H9 (cell line): Measurements from ENCODE around the gene KRTAP9-6. TPM values are rescaled to one million over a fixed set of nuclear protein-coding genes. Genes with fewer than 3 reads are reported as not detected.
"Not testable (repeated sequence)": the region's sequence is repeated elsewhere in the genome, so short reads cannot be mapped to it uniquely, and the experiment has no call there.

ENCODE experiments used
- DNase-seq: peaks from one replicate; pipeline ENCODE4 v3.0.0-alpha.2; 2017
- H2AFZ ChIP-seq: one replicate; pipeline ENCODE4 v1.6.1; 2013; ENCODE audit warnings: mild to moderate bottlenecking, low read length, control low read depth, moderate library complexity
- H2AK5ac ChIP-seq: 2 replicates; pipeline ENCODE4 v1.6.1; 2013; ENCODE audit warnings: low read length, control low read depth, mixed read lengths; ENCODE audit not compliant: insufficient read length
- H2BK120ac ChIP-seq: one replicate; pipeline ENCODE4 v1.6.1; 2013; ENCODE audit warnings: low read depth, mild to moderate bottlenecking, low read length, control low read depth, inconsistent platforms; ENCODE audit not compliant: poor library complexity, severe bottlenecking
- H2BK12ac ChIP-seq: 2 replicates; pipeline ENCODE4 v1.6.1; 2013; ENCODE audit warnings: low read length, control low read depth, mixed read lengths, low read depth; ENCODE audit not compliant: insufficient read length
- H2BK15ac ChIP-seq: 2 replicates; pipeline ENCODE4 v1.6.1; 2013; ENCODE audit warnings: low read depth, low read length, control low read depth
- H2BK20ac ChIP-seq: one replicate; pipeline ENCODE4 v1.6.1; 2013; ENCODE audit warnings: low read depth, mild to moderate bottlenecking, low read length, control low read depth, inconsistent platforms; ENCODE audit not compliant: poor library complexity, severe bottlenecking
- H2BK5ac ChIP-seq: 2 replicates; pipeline ENCODE4 v1.6.1; 2013; ENCODE audit warnings: low read length, control low read depth, mixed read lengths; ENCODE audit not compliant: insufficient read length
- H3K14ac ChIP-seq: 2 replicates; pipeline ENCODE4 v1.6.1; 2013; ENCODE audit warnings: low read length, control low read depth; ENCODE audit not compliant: insufficient read depth
- H3K18ac ChIP-seq: 2 replicates; pipeline ENCODE4 v1.6.1; 2013; ENCODE audit warnings: low read depth, mild to moderate bottlenecking, mixed read lengths, low read length, control low read depth; ENCODE audit not compliant: insufficient read length
- H3K23ac ChIP-seq: 2 replicates; pipeline ENCODE4 v1.6.1; 2013; ENCODE audit warnings: low read length, control low read depth, mixed read lengths, low read depth; ENCODE audit not compliant: insufficient read length
- H3K23me2 ChIP-seq: 2 replicates; pipeline ENCODE4 v1.6.1; 2013; ENCODE audit warnings: low read depth, mild to moderate bottlenecking, mixed read lengths, low read length, control low read depth; ENCODE audit not compliant: insufficient read length, poor library complexity, severe bottlenecking
- H3K27ac ChIP-seq: 2 replicates; pipeline ENCODE4 v1.5.1; 2013; ENCODE audit warnings: low read length, control low read depth, mixed read lengths, low read depth; ENCODE audit not compliant: insufficient read length
- H3K27me3 ChIP-seq: 2 replicates; pipeline ENCODE4 v1.6.1; 2013; ENCODE audit warnings: low read length, control low read depth, inconsistent platforms; ENCODE audit not compliant: insufficient read depth
- H3K4ac ChIP-seq: 2 replicates; pipeline ENCODE4 v1.6.1; 2013; ENCODE audit warnings: low read depth, mild to moderate bottlenecking, control low read depth, inconsistent platforms, low read length, moderate library complexity
- H3K4me1 ChIP-seq: 2 replicates; pipeline ENCODE4 v1.6.1; 2013; ENCODE audit warnings: low read length, control low read depth, inconsistent platforms; ENCODE audit not compliant: insufficient read depth
- H3K4me2 ChIP-seq: 2 replicates; pipeline ENCODE4 v1.6.1; 2013; ENCODE audit warnings: low read length, control low read depth, mixed read lengths; ENCODE audit not compliant: insufficient read length, insufficient read depth
- H3K56ac ChIP-seq: 2 replicates; pipeline ENCODE4 v1.6.1; 2013; ENCODE audit warnings: low read depth, mild to moderate bottlenecking, mixed read lengths, low read length, control low read depth; ENCODE audit not compliant: insufficient read length
- H3K79me1 ChIP-seq: 2 replicates; pipeline ENCODE4 v1.6.1; 2013; ENCODE audit warnings: low read depth, mild to moderate bottlenecking, moderate library complexity, low read length, control low read depth, inconsistent platforms; ENCODE audit not compliant: insufficient read depth, poor library complexity, severe bottlenecking
- H3K79me2 ChIP-seq: 2 replicates; pipeline ENCODE4 v1.6.1; 2013; ENCODE audit warnings: low read length, control low read depth, inconsistent platforms; ENCODE audit not compliant: insufficient read depth
- H3K9ac ChIP-seq: 2 replicates; pipeline ENCODE4 v1.6.1; 2013; ENCODE audit warnings: low read length, control low read depth, mixed read lengths; ENCODE audit not compliant: insufficient read length; ENCODE audit errors: extremely low read depth
- H3K9me3 ChIP-seq: one replicate; pipeline ENCODE4 v1.6.1; 2013; ENCODE audit warnings: low read depth, low read length, inconsistent platforms; ENCODE audit not compliant: control insufficient read depth
- H3T11ph ChIP-seq: one replicate; pipeline ENCODE4 v1.6.1; 2013; ENCODE audit warnings: mild to moderate bottlenecking, low read length, control low read depth, inconsistent platforms
- H4K20me1 ChIP-seq: one replicate; pipeline ENCODE4 v1.6.1; 2013; ENCODE audit not compliant: control insufficient read depth, insufficient read length, insufficient read depth
- H4K5ac ChIP-seq: 2 replicates; pipeline ENCODE4 v1.6.1; 2013; ENCODE audit warnings: low read depth, mild to moderate bottlenecking, mixed read lengths, low read length, control low read depth; ENCODE audit not compliant: insufficient read length
- H4K8ac ChIP-seq: replicated peaks from 2 replicates; pipeline ENCODE4 v1.6.1; 2013; ENCODE audit warnings: low read length, control low read depth, mixed read lengths, low read depth; ENCODE audit not compliant: insufficient read length
- H4K91ac ChIP-seq: 2 replicates; pipeline ENCODE4 v1.6.1; 2013; ENCODE audit warnings: low read depth, mild to moderate bottlenecking, moderate library complexity, mixed read lengths, low read length, control low read depth; ENCODE audit not compliant: insufficient read length
- H3K27ac Mint-ChIP-seq, 3 experiments: 2 replicates in 2 of 3; 3 replicates in 1 of 3; pipeline ENCODE4 v1.8.0; 2020 to 2021; ENCODE audit warnings: mixed read lengths in 3 of 3, mild to moderate bottlenecking in 1 of 3, moderate library complexity in 1 of 3
- H3K27me3 Mint-ChIP-seq: 2 replicates; pipeline ENCODE4 v1.8.0; 2021; ENCODE audit warnings: low read depth, mild to moderate bottlenecking, moderate library complexity, mixed read lengths
- H3K36me3 Mint-ChIP-seq, 3 experiments: 2 replicates in 2 of 3; 3 replicates in 1 of 3; pipeline ENCODE4 v1.8.0; 2020 to 2021; ENCODE audit warnings: low read depth in 3 of 3, mixed read lengths in 3 of 3; ENCODE audit not compliant: insufficient read depth in 1 of 3
- H3K4me1 Mint-ChIP-seq, 2 experiments: 2 replicates each; pipeline ENCODE4 v1.8.0; 2020; ENCODE audit warnings: mixed read lengths in 2 of 2
- H3K4me3 Mint-ChIP-seq, 2 experiments: 2 replicates in 1 of 2; 3 replicates in 1 of 2; pipeline ENCODE4 v1.8.0; 2020 to 2021; ENCODE audit warnings: mild to moderate bottlenecking in 2 of 2, mixed read lengths in 2 of 2, moderate library complexity in 1 of 2
- H3K9me3 Mint-ChIP-seq, 2 experiments: 2 replicates in 1 of 2; 3 replicates in 1 of 2; pipeline ENCODE4 v1.8.0; 2020; ENCODE audit warnings: mild to moderate bottlenecking in 2 of 2, mixed read lengths in 2 of 2, moderate library complexity in 1 of 2
- WGBS: extraction: QIAGEN DNeasy Blood & Tissue Kit; methylation state at CpG from one replicate; pipeline ENCODE4 v1.1.7; 2013; ENCODE audit warnings: missing lambda C conversion rate, low lambda C conversion rate, mixed read lengths; ENCODE audit not compliant: insufficient read length; ENCODE audit errors: extremely low coverage; 5-methylcytosine and 5-hydroxymethylcytosine counted together
- total RNA-seq: library from RNA; stranded (reverse); gene quantifications from 2 replicates; pipeline ENCODE4 v1.2.1, GENCODE V29; 2021
- TF ChIP-seq, protein P1 (sequence below): fragments of 200-600 bp; sonication (generic); conservative IDR thresholded peaks from 3 replicates; pipeline ENCODE4 v1.8.0; 2021; ENCODE audit warnings: antibody characterized with exemption, mild to moderate bottlenecking

KRTAP9-6 gene
- total RNA-seq, 1 experiment from 2014 or later = not detected

GRCh38 chr17:41267711-41268110 is 2.5 kb downstream of the KRTAP9-6 start:
- no peaks in the 10 kb centered on the region for H3K9me3 ChIP-seq
- H4K5ac ChIP-seq = no peak overlapping the region
- no peaks in the 10 kb centered on the region for H3K4me1 ChIP-seq
- no peak overlapping the region for H4K91ac ChIP-seq
- H3K79me1 ChIP-seq = no peaks in the 10 kb centered on the region
- H3T11ph ChIP-seq = no peak overlapping the region
- no peak overlapping the region for H2BK20ac ChIP-seq
- H3K4ac ChIP-seq = no peak overlapping the region
- H2BK12ac ChIP-seq = no peak overlapping the region
- H4K20me1 ChIP-seq = no peaks in the 10 kb centered on the region
- H3K4me3 Mint-ChIP-seq = no peak overlapping the region
- H3K79me2 ChIP-seq = no peaks in the 10 kb centered on the region
- TF ChIP-seq, protein P1, sequence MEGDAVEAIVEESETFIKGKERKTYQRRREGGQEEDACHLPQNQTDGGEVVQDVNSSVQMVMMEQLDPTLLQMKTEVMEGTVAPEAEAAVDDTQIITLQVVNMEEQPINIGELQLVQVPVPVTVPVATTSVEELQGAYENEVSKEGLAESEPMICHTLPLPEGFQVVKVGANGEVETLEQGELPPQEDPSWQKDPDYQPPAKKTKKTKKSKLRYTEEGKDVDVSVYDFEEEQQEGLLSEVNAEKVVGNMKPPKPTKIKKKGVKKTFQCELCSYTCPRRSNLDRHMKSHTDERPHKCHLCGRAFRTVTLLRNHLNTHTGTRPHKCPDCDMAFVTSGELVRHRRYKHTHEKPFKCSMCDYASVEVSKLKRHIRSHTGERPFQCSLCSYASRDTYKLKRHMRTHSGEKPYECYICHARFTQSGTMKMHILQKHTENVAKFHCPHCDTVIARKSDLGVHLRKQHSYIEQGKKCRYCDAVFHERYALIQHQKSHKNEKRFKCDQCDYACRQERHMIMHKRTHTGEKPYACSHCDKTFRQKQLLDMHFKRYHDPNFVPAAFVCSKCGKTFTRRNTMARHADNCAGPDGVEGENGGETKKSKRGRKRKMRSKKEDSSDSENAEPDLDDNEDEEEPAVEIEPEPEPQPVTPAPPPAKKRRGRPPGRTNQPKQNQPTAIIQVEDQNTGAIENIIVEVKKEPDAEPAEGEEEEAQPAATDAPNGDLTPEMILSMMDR = no peak
- H3K4me1 Mint-ChIP-seq = no peaks in the 10 kb centered on the region; a peak in 1 of 4 replicates
- no peak overlapping the region for H2AFZ ChIP-seq
- H3K4me2 ChIP-seq = no peak overlapping the region
- no peak overlapping the region for H3K9ac ChIP-seq
- no peak for DNase-seq
- H3K14ac ChIP-seq = no peak overlapping the region
- no CpG with 5 or more reads among the region's 3 CpGs for WGBS
- no peak overlapping the region for H2BK15ac ChIP-seq
- no peaks in the 10 kb centered on the region for H3K23me2 ChIP-seq
- H2BK5ac ChIP-seq = no peak overlapping the region
- H2AK5ac ChIP-seq = no peak overlapping the region
- H3K9me3 Mint-ChIP-seq = no peaks in the 10 kb centered on the region
- H3K18ac ChIP-seq = no peak overlapping the region
- peaks cover 5% of the 10 kb centered on the region for H3K27me3 Mint-ChIP-seq
- no peak overlapping the region for H2BK120ac ChIP-seq
- no peak overlapping the region for H4K8ac ChIP-seq
- H3K36me3 Mint-ChIP-seq = no peaks in the 10 kb centered on the region
- H3K23ac ChIP-seq = no peak overlapping the region
- H3K27ac Mint-ChIP-seq = no peak overlapping the region
- no peaks in the 10 kb centered on the region for H3K27me3 ChIP-seq
- no peak overlapping the region for H3K27ac ChIP-seq
- H3K56ac ChIP-seq = no peak overlapping the region

DNA sequence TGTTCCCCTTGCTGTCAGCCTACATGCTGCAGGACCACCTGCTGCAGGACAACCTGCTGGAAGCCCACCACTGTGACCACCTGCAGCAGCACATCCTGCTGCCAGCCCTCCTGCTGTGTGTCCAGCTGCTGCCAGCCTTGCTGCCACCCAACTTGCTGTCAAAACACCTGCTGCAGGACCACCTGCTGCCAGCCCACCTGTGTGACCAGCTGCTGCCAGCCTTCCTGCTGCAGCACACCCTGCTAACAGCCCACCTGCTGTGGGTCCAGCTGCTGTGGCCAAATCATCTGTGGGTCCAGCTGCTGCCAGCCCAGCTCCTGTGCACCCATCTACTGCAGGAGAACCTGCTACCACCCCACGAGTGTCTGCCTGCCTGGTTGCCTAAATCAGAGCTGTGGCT is 6.1 kb downstream of the KRTAP9-6 start:
- H2BK120ac ChIP-seq, H2AK5ac ChIP-seq, H3K4me1 ChIP-seq, H3K27ac Mint-ChIP-seq, H3K4me3 Mint-ChIP-seq, H3K79me2 ChIP-seq, H3T11ph ChIP-seq, H4K5ac ChIP-seq, H4K20me1 ChIP-seq, H3K23ac ChIP-seq, H3K36me3 Mint-ChIP-seq, H3K27ac ChIP-seq, H2AFZ ChIP-seq, H3K79me1 ChIP-seq, H3K4me2 ChIP-seq, H3K27me3 ChIP-seq, H2BK15ac ChIP-seq, H3K9me3 ChIP-seq, H3K9me3 Mint-ChIP-seq, H4K91ac ChIP-seq, H3K4ac ChIP-seq, H3K9ac ChIP-seq, H3K23me2 ChIP-seq, H3K18ac ChIP-seq, H3K14ac ChIP-seq, DNase-seq, H2BK12ac ChIP-seq, H4K8ac ChIP-seq, H2BK20ac ChIP-seq, H3K56ac ChIP-seq, H2BK5ac ChIP-seq, H3K4me1 Mint-ChIP-seq, H3K27me3 Mint-ChIP-seq: not testable (repeated sequence)
- no CpG with 5 or more reads among the region's 1 CpG for WGBS
